Thoracic aorta (tissue), 2 donors: ENCODE measurements around the gene GTF3C4. TPM values are rescaled to one million over a fixed set of nuclear protein-coding genes. Genes with fewer than 3 reads are reported as not detected.

Experiments
- ATAC-seq: fragments of 150-250 bp; one replicate; pipeline ENCODE4 v1.8.0; 2017; ENCODE audit warnings: low read depth; ENCODE audit not compliant: insufficient number of reproducible peaks, low FRiP score
- DNase-seq: peaks from one replicate; pipeline ENCODE4 v3.0.0-alpha.2; 2020; ENCODE audit warnings: low spot score
- H3K27ac ChIP-seq, 2 donors: fragments of 200-600 bp; sonication (generic); 1 replicate in 1 of 2; 2 replicates in 1 of 2; pipeline ENCODE4 v1.5.1; 2016; ENCODE audit warnings: mild to moderate bottlenecking in 2 of 2, moderate library complexity in 2 of 2
- H3K27me3 ChIP-seq: fragments of 200-600 bp; sonication (generic); replicated peaks from 2 replicates; pipeline ENCODE4 v1.6.0; 2016; ENCODE audit warnings: mild to moderate bottlenecking; ENCODE audit not compliant: insufficient read depth
- H3K36me3 ChIP-seq: fragments of 200-600 bp; sonication (generic); one replicate; pipeline ENCODE4 v1.5.1; 2016
- H3K4me1 ChIP-seq, 2 donors: fragments of 200-600 bp; sonication (generic); 1 replicate in 1 of 2; 2 replicates in 1 of 2; pipeline versions ENCODE4 v1.5.1 to v1.6.0; 2016; ENCODE audit warnings: low read depth in 2 of 2, mild to moderate bottlenecking in 1 of 2; ENCODE audit not compliant: control insufficient read depth in 1 of 2
- H3K4me3 ChIP-seq: fragments of 200-600 bp; sonication (generic); 2 replicates; pipeline ENCODE4 v1.5.1; 2016; ENCODE audit warnings: mild to moderate bottlenecking
- H3K9me3 ChIP-seq: fragments of 200-600 bp; sonication (generic); 2 replicates; pipeline ENCODE4 v1.5.1; 2016
- CTCF ChIP-seq: fragments of 200-600 bp; sonication (generic); IDR thresholded peaks from one replicate; pipeline ENCODE4 v1.5.1; 2019; ENCODE audit warnings: antibody characterized with exemption
- total RNA-seq, 2 donors: library from RNA; depleted of rRNA; stranded (reverse); fragments of >200 nt; gene quantifications; one replicate each; pipeline versions ENCODE4 v1.1.0 to v1.2.3, GENCODE V29; 2016

The GTF3C4 gene
- total RNA-seq, 2 donors from 2014 or later = 7.2 to 16.4 TPM

GRCh38 chr9:132628746-132629145 is 41.5 kb upstream of the GTF3C4 start:
- Histone ChIP-seq H3K4me3 (no peak overlapping the region), H3K4me1 (no peaks in the 10 kb centered on the region), H3K27ac (no peak overlapping the region), H3K36me3 (peaks cover 43% of the 10 kb centered on the region), H3K9me3 (no peaks in the 10 kb centered on the region), H3K27me3 (no peaks in the 10 kb centered on the region)
- DNase-seq (no peak), ATAC-seq (no peak)
- TF ChIP-seq CTCF = no peak

GRCh38 chr9:132630116-132630515 is 40.1 kb upstream of the GTF3C4 start:
- H3K4me3 ChIP-seq = no peak overlapping the region
- ATAC-seq = no peak
- no peaks in the 10 kb centered on the region for H3K27me3 ChIP-seq
- no peak for TF ChIP-seq CTCF
- DNase-seq = no peak
- H3K9me3 ChIP-seq = no peaks in the 10 kb centered on the region
- peaks cover 40% of the 10 kb centered on the region for H3K36me3 ChIP-seq
- H3K27ac ChIP-seq = no peak overlapping the region
- no peaks in the 10 kb centered on the region for H3K4me1 ChIP-seq

- Histone ChIP-seq H3K27ac (no peak overlapping the region), H3K27me3 (no peaks in the 10 kb centered on the region), H3K4me3 (no peak overlapping the region), H3K36me3 (peaks cover 35% of the 10 kb centered on the region), H3K9me3 (no peaks in the 10 kb centered on the region), H3K4me1 (no peaks in the 10 kb centered on the region)
- ATAC-seq (no peak), DNase-seq (no peak)
- no peak for TF ChIP-seq CTCF
Measured at GRCh38 chr9:132630811-132631210, 39.5 kb upstream of the GTF3C4 start.

GRCh38 chr9:132631280-132631679 is 39.0 kb upstream of the GTF3C4 start:
- Histone ChIP-seq H3K27me3 (no peaks in the 10 kb centered on the region), H3K27ac (no peak overlapping the region), H3K4me3 (no peak overlapping the region), H3K9me3 (no peaks in the 10 kb centered on the region), H3K36me3 (peaks cover 35% of the 10 kb centered on the region), H3K4me1 (no peaks in the 10 kb centered on the region)
- DNase-seq (no peak), ATAC-seq (no peak)
- TF ChIP-seq CTCF = no peak

GRCh38 chr9:132631685-132632084 is 38.6 kb upstream of the GTF3C4 start:
- TF ChIP-seq CTCF = no peak
- ATAC-seq (no peak), DNase-seq (no peak)
- no peaks in the 10 kb centered on the region for H3K4me1 ChIP-seq
- H3K36me3 ChIP-seq = peaks cover 35% of the 10 kb centered on the region
- no peaks in the 10 kb centered on the region for H3K9me3 ChIP-seq
- H3K27me3 ChIP-seq = no peaks in the 10 kb centered on the region
- H3K27ac ChIP-seq = no peak overlapping the region
- H3K4me3 ChIP-seq = no peak overlapping the region
